Myocyte (in vitro differentiated cells): Measurements from ENCODE around the gene SHLD1. TPM values are rescaled to one million over a fixed set of nuclear protein-coding genes. Genes with fewer than 3 reads are reported as not detected.

ENCODE experiments used
- DNase-seq: peaks from one replicate; pipeline ENCODE4 v3.0.0-alpha.2; 2012; ENCODE audit warnings: low read depth
- total RNA-seq: library from RNA; depleted of rRNA; stranded (reverse); fragments of >200 nt; gene quantifications from 2 replicates; pipeline ENCODE4 v1.2.3, GENCODE V29; 2014

Gene SHLD1
- total RNA-seq, 1 donor from 2014 or later: 4.5 TPM

- peak; percentile 57 for DNase-seq
These were observed 137.8 kb downstream of the SHLD1 start for GRCh38 chr20:5888041-5888440.

- DNase-seq: peak; percentile 63
These were observed 140.7 kb downstream of the SHLD1 start for GRCh38 chr20:5890773-5891441.

DNA sequence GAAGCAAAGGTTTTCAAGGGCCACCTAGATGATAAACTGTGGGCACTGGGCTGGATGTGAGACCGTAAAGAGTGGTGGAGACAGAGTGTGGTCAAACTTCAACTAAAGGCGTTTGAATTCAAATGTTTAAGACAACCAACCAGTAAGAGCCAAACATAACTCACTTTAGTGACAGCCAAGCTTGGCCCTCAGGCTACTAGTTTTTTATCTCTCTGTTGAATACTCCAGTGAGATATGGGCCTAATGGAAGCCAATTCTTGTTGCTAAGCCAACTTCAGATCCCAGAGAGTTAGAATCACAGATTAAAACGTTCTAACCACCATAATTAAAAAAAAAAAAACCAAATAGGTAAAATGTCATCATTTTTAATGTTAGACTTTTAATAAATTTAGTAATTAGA lies 142.9 kb downstream of the SHLD1 start:
- DNase-seq: no peak

DNA sequence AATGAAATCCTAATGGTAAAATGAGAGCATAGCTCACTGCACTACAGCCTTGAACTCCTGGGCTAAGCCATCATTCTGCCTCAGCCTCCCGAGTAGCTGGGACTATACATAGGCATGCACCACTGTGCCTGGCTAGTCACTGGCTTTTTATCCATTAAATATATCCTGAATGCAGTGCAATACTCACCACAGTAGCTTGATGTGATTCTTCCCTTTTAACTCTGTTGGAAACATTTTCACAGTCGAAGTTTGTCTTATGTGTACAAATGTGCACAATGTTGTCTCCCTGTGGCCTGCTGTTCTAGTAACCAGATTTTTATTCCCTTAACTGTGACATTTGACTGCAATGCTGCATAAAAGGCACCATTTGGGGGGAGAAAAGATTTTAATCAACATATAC lies 143.4 kb downstream of the SHLD1 start:
- DNase-seq: no peak

DNA sequence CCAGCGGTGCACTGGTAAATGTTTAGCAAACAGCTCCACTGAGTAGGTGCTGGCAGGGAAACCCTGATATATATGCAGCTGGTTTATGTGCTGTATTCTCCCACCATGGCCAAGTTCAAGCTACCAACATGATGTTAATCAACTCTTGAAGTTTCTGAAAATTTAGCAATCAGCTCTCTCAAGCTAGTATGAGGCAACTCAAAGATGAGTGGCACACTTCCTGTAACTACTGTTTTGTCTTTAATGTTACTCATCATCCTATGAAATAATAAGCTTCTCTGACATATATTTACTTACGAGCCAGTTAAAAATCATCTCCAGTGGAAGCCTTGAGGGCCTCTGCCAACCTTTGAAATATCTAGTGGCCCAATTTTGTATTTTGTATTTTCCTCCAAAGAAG lies 145.4 kb downstream of the SHLD1 start:
- DNase-seq: no peak

GRCh38 chr20:5899444-5899843 lies 149.2 kb downstream of the SHLD1 start:
- no peak for DNase-seq

GRCh38 chr20:5900908-5901307 lies 150.7 kb downstream of the SHLD1 start:
- no peak for DNase-seq

GRCh38 chr20:5908981-5909380 lies 158.8 kb downstream of the SHLD1 start:
- DNase-seq: no peak

DNA sequence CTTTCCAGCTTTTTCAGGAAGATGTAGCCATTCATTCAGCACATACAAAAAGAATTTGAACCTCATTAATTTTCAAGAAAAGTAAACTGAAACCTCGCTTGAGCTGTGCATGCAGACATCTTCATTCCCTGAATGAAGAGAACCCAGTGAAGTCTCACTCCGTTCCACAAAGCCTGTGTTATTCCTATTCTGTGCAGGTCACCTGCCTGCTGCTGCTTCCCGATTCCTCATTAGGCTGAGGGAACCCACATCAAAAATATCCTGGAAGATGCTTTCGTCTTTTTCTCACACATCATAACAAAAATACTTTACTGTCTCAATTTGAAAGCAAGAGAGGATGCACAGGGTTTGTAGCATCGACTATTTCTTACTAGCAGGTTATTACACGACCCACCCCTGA lies 160.0 kb downstream of the SHLD1 start:
- no peak for DNase-seq

- no peak for DNase-seq
These were observed 163.0 kb downstream of the SHLD1 start for GRCh38 chr20:5913166-5913565.

Other genes with a start within 250 kb of the SHLD1 start
- gene GPCPD1, start 139.4 kb upstream of the SHLD1 start, total RNA-seq: 8.8 and 10.2 TPM in 2 replicates
- 3.5 and 4.7 TPM in 2 replicates for gene CHGB, start 161.1 kb downstream of the SHLD1 start, total RNA-seq
- gene TRMT6, start 200.1 kb downstream of the SHLD1 start, total RNA-seq: 12.5 and 18.1 TPM in 2 replicates
- gene MCM8, start 200.3 kb downstream of the SHLD1 start, total RNA-seq: 9.3 and 12.9 TPM in 2 replicates